HFF-Myc (cell line): ENCODE data around the gene TMEM245.

Experiments
- DNase-seq: peaks from one replicate; pipeline ENCODE4 v3.0.0-alpha.2; 2011; ENCODE audit warnings: low read depth; ENCODE audit errors: extremely low read depth
- H3K4me3 ChIP-seq: replicated peaks from 2 replicates; pipeline ENCODE4 v1.5.1; 2011; ENCODE audit warnings: low read depth, mild to moderate bottlenecking, control low read depth, low read length
- CTCF ChIP-seq: IDR thresholded peaks from 2 replicates; pipeline ENCODE4 v1.5.1; 2012; ENCODE audit warnings: mild to moderate bottlenecking, low read depth, low read length, control low read depth; ENCODE audit errors: missing control alignments

The TMEM245 gene

GRCh38 chr9:109020113-109020512, 99.6 kb downstream of the TMEM245 start:
- no peak overlapping the region for H3K4me3 ChIP-seq
- DNase-seq = no peak
- TF ChIP-seq CTCF = no peak

- TF ChIP-seq CTCF = no peak
- H3K4me3 ChIP-seq = no peak overlapping the region
- no peak for DNase-seq
Observed at GRCh38 chr9:109019420-109019819, 100.3 kb downstream of the TMEM245 start.

GRCh38 chr9:109017493-109017892, 102.3 kb downstream of the TMEM245 start:
- no peak for DNase-seq
- no peak overlapping the region for H3K4me3 ChIP-seq
- TF ChIP-seq CTCF = no peak

- H3K4me3 ChIP-seq = no peak overlapping the region
- no peak for TF ChIP-seq CTCF
- DNase-seq = no peak
Observed at GRCh38 chr9:109017061-109017460, 102.7 kb downstream of the TMEM245 start.

- DNase-seq = no peak
- H3K4me3 ChIP-seq = no peak overlapping the region
- TF ChIP-seq CTCF = no peak
Observed at GRCh38 chr9:109016132-109016531, 103.6 kb downstream of the TMEM245 start.

GRCh38 chr9:109014608-109015280, 105.0 kb downstream of the TMEM245 start:
- no peak overlapping the region for H3K4me3 ChIP-seq
- no peak for DNase-seq
- TF ChIP-seq CTCF = no peak
